Liver (tissue), 3 donors: Measurements from ENCODE around the gene MED8.

Experiments used
- ATF3 ChIP-seq: IDR thresholded peaks from 2 replicates; pipeline ENCODE4 v1.6.1; 2016; ENCODE audit warnings: antibody characterized with exemption
- CTCF ChIP-seq: fragments of 150-350 bp; IDR thresholded peaks from 2 replicates; pipeline ENCODE4 v1.5.1; 2017; ENCODE audit warnings: improper control_type of control experiment, low read depth, low read length; ENCODE audit not compliant: missing input control
- EGR1 ChIP-seq, 2 donors: IDR thresholded peaks; 2 replicates each; pipeline ENCODE4 v1.6.1; 2016 to 2018; ENCODE audit warnings: antibody characterized with exemption in 2 of 2, low read depth in 2 of 2
- FOXA1 ChIP-seq: IDR thresholded peaks from 2 replicates; pipeline ENCODE4 v1.6.1; 2016; ENCODE audit warnings: antibody characterized with exemption
- GABPA ChIP-seq, 2 donors: IDR thresholded peaks in 1 of 2; conservative IDR thresholded peaks in 1 of 2; 2 replicates each; pipeline ENCODE4 v1.6.1; 2016; ENCODE audit warnings: antibody characterized with exemption in 2 of 2, mild to moderate bottlenecking in 1 of 2, moderate library complexity in 1 of 2
- HNF4G ChIP-seq: IDR thresholded peaks from 2 replicates; pipeline ENCODE4 v1.6.1; 2016; ENCODE audit warnings: antibody characterized with exemption
- JUND ChIP-seq, 2 donors: IDR thresholded peaks; 2 replicates each; pipeline ENCODE4 v1.6.1; 2016; ENCODE audit warnings: antibody characterized with exemption in 2 of 2
- MAX ChIP-seq: IDR thresholded peaks from 2 replicates; pipeline ENCODE4 v1.6.1; 2016; ENCODE audit warnings: antibody characterized with exemption
- NR2F2 ChIP-seq: IDR thresholded peaks from 2 replicates; pipeline ENCODE4 v1.6.1; 2016; ENCODE audit warnings: antibody characterized with exemption
- RAD21 ChIP-seq, 2 donors: IDR thresholded peaks; 2 replicates each; pipeline ENCODE4 v1.6.1; 2016; ENCODE audit warnings: antibody characterized with exemption in 2 of 2, mild to moderate bottlenecking in 2 of 2
- RXRA ChIP-seq, 2 donors: IDR thresholded peaks; 2 replicates each; pipeline ENCODE4 v1.6.1; 2017 to 2018; ENCODE audit warnings: antibody characterized with exemption in 2 of 2, mild to moderate bottlenecking in 1 of 2
- SP1 ChIP-seq: IDR thresholded peaks from 2 replicates; pipeline ENCODE4 v1.6.1; 2018; ENCODE audit warnings: antibody characterized with exemption, mild to moderate bottlenecking
- TAF1 ChIP-seq: conservative IDR thresholded peaks from 2 replicates; pipeline ENCODE4 v1.6.1; 2016; ENCODE audit warnings: antibody characterized with exemption, mild to moderate bottlenecking
- TF ChIP-seq, protein P1 (sequence below): IDR thresholded peaks from 2 replicates; pipeline ENCODE4 v1.6.1; 2016; ENCODE audit warnings: antibody characterized with exemption, mild to moderate bottlenecking
- donor health status: healthy.
- donor health status: healthy.

DNA sequence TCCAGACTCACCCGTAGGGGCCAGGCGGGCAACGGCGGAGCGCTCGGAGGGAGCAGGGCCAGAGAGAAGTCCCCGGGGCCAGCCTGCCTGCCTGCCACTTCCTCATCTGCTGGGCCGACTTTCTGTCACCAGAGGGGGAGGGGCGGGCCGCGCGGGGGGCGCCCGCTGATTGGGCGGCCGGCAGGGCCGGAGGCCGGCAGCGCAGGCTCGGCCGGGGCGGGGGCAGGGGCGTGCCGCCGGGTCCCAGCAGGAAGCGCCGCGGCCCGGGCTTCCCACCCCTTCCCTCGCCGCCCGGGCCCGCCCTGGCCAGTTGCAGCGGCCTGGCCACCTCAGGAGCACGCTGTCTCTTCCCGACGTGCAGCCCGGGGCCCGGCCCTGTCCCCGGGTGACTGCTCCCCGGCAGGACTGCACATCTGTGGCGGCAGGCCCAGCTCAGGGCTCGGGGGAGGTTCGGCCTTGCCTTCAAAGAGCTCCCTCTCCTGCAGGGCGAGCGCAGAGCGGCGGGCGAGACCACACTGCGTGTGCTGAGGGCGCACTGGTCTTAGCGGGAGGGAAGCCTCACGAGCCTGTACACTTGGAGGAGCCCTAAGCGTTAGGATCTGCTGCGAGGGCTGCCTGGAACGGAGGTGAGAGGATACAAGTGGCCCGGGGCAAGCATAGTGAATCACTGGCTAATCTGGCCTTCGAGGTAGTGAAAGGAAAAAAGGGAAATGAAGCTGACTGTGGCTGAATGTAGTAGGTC lies 21.5 kb downstream of the MED8 start, which contains the start of gene ELOVL1:
- no peak for TF ChIP-seq CTCF
- no peak for TF ChIP-seq TAF1
- TF ChIP-seq FOXA1 = no peak
- no peak for TF ChIP-seq EGR1 (IDR thresholded peaks at IDR 0.05; ENCODE audit: low read depth in 2 of 2)
- no peak for TF ChIP-seq GABPA (IDR thresholded peaks at IDR 0.05 in 1 of 2, conservative IDR thresholded peaks at IDR 0.05 in 1 of 2)
- TF ChIP-seq, protein P1, sequence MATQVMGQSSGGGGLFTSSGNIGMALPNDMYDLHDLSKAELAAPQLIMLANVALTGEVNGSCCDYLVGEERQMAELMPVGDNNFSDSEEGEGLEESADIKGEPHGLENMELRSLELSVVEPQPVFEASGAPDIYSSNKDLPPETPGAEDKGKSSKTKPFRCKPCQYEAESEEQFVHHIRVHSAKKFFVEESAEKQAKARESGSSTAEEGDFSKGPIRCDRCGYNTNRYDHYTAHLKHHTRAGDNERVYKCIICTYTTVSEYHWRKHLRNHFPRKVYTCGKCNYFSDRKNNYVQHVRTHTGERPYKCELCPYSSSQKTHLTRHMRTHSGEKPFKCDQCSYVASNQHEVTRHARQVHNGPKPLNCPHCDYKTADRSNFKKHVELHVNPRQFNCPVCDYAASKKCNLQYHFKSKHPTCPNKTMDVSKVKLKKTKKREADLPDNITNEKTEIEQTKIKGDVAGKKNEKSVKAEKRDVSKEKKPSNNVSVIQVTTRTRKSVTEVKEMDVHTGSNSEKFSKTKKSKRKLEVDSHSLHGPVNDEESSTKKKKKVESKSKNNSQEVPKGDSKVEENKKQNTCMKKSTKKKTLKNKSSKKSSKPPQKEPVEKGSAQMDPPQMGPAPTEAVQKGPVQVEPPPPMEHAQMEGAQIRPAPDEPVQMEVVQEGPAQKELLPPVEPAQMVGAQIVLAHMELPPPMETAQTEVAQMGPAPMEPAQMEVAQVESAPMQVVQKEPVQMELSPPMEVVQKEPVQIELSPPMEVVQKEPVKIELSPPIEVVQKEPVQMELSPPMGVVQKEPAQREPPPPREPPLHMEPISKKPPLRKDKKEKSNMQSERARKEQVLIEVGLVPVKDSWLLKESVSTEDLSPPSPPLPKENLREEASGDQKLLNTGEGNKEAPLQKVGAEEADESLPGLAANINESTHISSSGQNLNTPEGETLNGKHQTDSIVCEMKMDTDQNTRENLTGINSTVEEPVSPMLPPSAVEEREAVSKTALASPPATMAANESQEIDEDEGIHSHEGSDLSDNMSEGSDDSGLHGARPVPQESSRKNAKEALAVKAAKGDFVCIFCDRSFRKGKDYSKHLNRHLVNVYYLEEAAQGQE = no peak
- TF ChIP-seq RXRA (IDR thresholded peaks at IDR 0.05) = peak in 1 of 2 donors; percentile 23
- peak; percentile 48 for TF ChIP-seq SP1
- TF ChIP-seq MAX = no peak
- TF ChIP-seq RAD21 (IDR thresholded peaks at IDR 0.05) = peak; percentile 45 to 69
- TF ChIP-seq ATF3 = no peak
- TF ChIP-seq NR2F2 = no peak
- TF ChIP-seq JUND (IDR thresholded peaks at IDR 0.05) = no peak
- no peak for TF ChIP-seq HNF4G
